Endothelial cell of umbilical vein (primary cell): Measurements from ENCODE around the gene MRO. TPM values are rescaled to one million over a fixed set of nuclear protein-coding genes. Genes with fewer than 3 reads are reported as not detected.

Experiments
- BruUV-seq: library from RNA; stranded (reverse); fragments of 400-500 nt; replicated peaks from 2 replicates; lab custom pipeline; 2021; lab: Mats Ljungman, UMichigan
- CTCF ChIA-PET: fragments of 300-600, 350-600 bp; sonication (Branson Sonifier 250); formaldehyde crosslinking; loops from one replicate; lab custom pipeline; 2021; ENCODE audit warnings: antibody characterized with exemption, inconsistent platforms; lab: Charles Lee
- POLR2A ChIA-PET: fragments of 300-600, 350-600 bp; sonication (Branson Sonifier 250); formaldehyde crosslinking; loops from one replicate; lab custom pipeline; 2021; ENCODE audit warnings: antibody characterized with exemption, inconsistent platforms; lab: Charles Lee
- DNase-seq: peaks from one replicate; pipeline ENCODE4 v3.0.0-alpha.2; 2011; ENCODE audit warnings: low read depth, low spot score
- FAIRE-seq: peaks from 2 replicates; lab custom pipeline; 2011; peaks lifted over from hg19 to GRCh38; lab: Jason Lieb, UNC
- H2AFZ ChIP-seq: 2 replicates; pipeline ENCODE4 v1.6.0; 2012; ENCODE audit warnings: low read depth, low read length, control low read depth, inconsistent platforms
- H3K27ac ChIP-seq: 2 replicates; pipeline ENCODE4 v1.5.1; 2011; ENCODE audit warnings: low read depth, mild to moderate bottlenecking, control low read depth, low read length, moderate library complexity; ENCODE audit not compliant: insufficient read depth
- H3K27me3 ChIP-seq, 2 experiments: 2 replicates each; pipeline versions ENCODE4 v1.6.0 to v1.6.1; 2011; ENCODE audit warnings: low read length in 2 of 2, mixed read lengths in 1 of 2; ENCODE audit not compliant: control insufficient read depth in 2 of 2, insufficient read depth in 2 of 2
- H3K36me3 ChIP-seq, 2 experiments: 2 replicates in 1 of 2; 3 replicates in 1 of 2; pipeline ENCODE4 v1.5.1; 2011; ENCODE audit warnings: low read length in 2 of 2, mild to moderate bottlenecking in 1 of 2, moderate library complexity in 1 of 2; ENCODE audit not compliant: control insufficient read depth in 2 of 2, insufficient read depth in 2 of 2; ENCODE audit errors: extremely low read depth in 1 of 2
- H3K4me1 ChIP-seq: 3 replicates; pipeline ENCODE4 v1.5.1; 2011; ENCODE audit warnings: mild to moderate bottlenecking, low read length; ENCODE audit not compliant: control insufficient read depth, insufficient read depth; ENCODE audit errors: extremely low read depth
- H3K4me2 ChIP-seq: 2 replicates; pipeline ENCODE4 v1.6.1; 2011; ENCODE audit warnings: low read length, control low read depth, mixed read lengths; ENCODE audit not compliant: insufficient read depth
- H3K4me3 ChIP-seq, 3 experiments: fragments of 200-600 bp in 1 of 3; sonication (generic), shearing (Covaris generic) in 1 of 3; replicated peaks in 1 of 3; 2 replicates each; pipeline ENCODE4 v1.5.1; 2011 to 2016; ENCODE audit warnings: control low read depth in 3 of 3, low read length in 3 of 3, mild to moderate bottlenecking in 2 of 3, inconsistent platforms in 1 of 3, low read depth in 1 of 3, moderate library complexity in 1 of 3; ENCODE audit not compliant: insufficient read depth in 1 of 3
- H3K79me2 ChIP-seq: 2 replicates; pipeline ENCODE4 v1.6.0; 2012; ENCODE audit warnings: low read length, inconsistent platforms; ENCODE audit not compliant: control insufficient read depth, insufficient read depth
- H3K9ac ChIP-seq: replicated peaks from 2 replicates; pipeline ENCODE3; 2011; ENCODE audit warnings: low read length, control low read depth; ENCODE audit not compliant: insufficient read depth; ENCODE audit errors: extremely low read depth
- H3K9me1 ChIP-seq: replicated peaks from 3 replicates; pipeline ENCODE4 v1.6.0; 2011; ENCODE audit warnings: mild to moderate bottlenecking, low read length; ENCODE audit not compliant: control insufficient read depth, insufficient read depth; ENCODE audit errors: extremely low read depth
- H3K9me3 ChIP-seq: replicated peaks from 2 replicates; pipeline ENCODE4 v1.5.1; 2012; ENCODE audit warnings: low read length, inconsistent platforms; ENCODE audit not compliant: control insufficient read depth, insufficient read depth
- H4K20me1 ChIP-seq: replicated peaks from 2 replicates; pipeline ENCODE3; 2011; ENCODE audit warnings: mild to moderate bottlenecking, low read length; ENCODE audit not compliant: control insufficient read depth, insufficient read depth; ENCODE audit errors: extremely low read depth
- EZH2 ChIP-seq: IDR thresholded peaks from 2 replicates; pipeline ENCODE4 v1.6.1; 2012; ENCODE audit warnings: borderline replicate concordance, low read depth, mild to moderate bottlenecking, moderate library complexity, low read length, inconsistent platforms; ENCODE audit not compliant: severe bottlenecking
- FOS ChIP-seq: IDR thresholded peaks from 2 replicates; pipeline ENCODE4 v1.6.1; 2011; ENCODE audit warnings: mild to moderate bottlenecking, low read length, moderate library complexity, borderline replicate concordance; ENCODE audit not compliant: insufficient read depth
- JUN ChIP-seq: IDR thresholded peaks from 2 replicates; pipeline ENCODE4 v1.6.1; 2011; ENCODE audit warnings: borderline replicate concordance, low read depth; ENCODE audit not compliant: insufficient read length, insufficient read depth
- MYC ChIP-seq: IDR thresholded peaks from one replicate; pipeline ENCODE4 v1.6.1; 2011; ENCODE audit warnings: mild to moderate bottlenecking, low read depth, low read length
- dilution Hi-C: fragments of 300-500 bp; cut with MboI; formaldehyde crosslinking; loops from one replicate; pipeline ENCODE4 v1.15.0; 2019; ENCODE audit warnings: low sequenced_read_pairs; ENCODE audit not compliant: extremely low pct_ligation_motif_present
- intact Hi-C: fragments of 100-400 bp; cut with micrococcal nuclease; formaldehyde crosslinking; loops from one replicate; pipeline ENCODE4 v1.10.0; 2022
- polyA plus RNA-seq, 4 experiments: library from polyadenylated mRNA; depleted of rRNA in 3 of 4; stranded (reverse) in 3 of 4; unstranded in 1 of 4; fragments of >200 nt; gene quantifications; 2 replicates each; pipeline versions ENCODE4 v1.2.1 to v1.2.3, GENCODE V29; 2011 to 2012; ENCODE audit warnings: missing spikeins in 1 of 4
- total RNA-seq: library from RNA; stranded (reverse); gene quantifications from 2 replicates; pipeline ENCODE4 v1.2.3, GENCODE V29; 2021
- TF ChIP-seq, protein P1 (sequence below), 2 donors: IDR thresholded peaks; 1 replicate in 1 of 2; 2 replicates in 1 of 2; pipeline ENCODE4 v1.5.1; 2011; ENCODE audit warnings: low read length in 2 of 2, mild to moderate bottlenecking in 2 of 2, moderate library complexity in 2 of 2, control low read depth in 1 of 2, inconsistent platforms in 1 of 2, low read depth in 1 of 2; ENCODE audit not compliant: insufficient read depth in 1 of 2; ENCODE audit errors: extremely low read depth in 1 of 2

Gene MRO
- total and polyA plus RNA-seq, 2 donors (not counting 3 experiments of a cell fraction or from before 2014, with no cell fraction given), result not detected

DNA sequence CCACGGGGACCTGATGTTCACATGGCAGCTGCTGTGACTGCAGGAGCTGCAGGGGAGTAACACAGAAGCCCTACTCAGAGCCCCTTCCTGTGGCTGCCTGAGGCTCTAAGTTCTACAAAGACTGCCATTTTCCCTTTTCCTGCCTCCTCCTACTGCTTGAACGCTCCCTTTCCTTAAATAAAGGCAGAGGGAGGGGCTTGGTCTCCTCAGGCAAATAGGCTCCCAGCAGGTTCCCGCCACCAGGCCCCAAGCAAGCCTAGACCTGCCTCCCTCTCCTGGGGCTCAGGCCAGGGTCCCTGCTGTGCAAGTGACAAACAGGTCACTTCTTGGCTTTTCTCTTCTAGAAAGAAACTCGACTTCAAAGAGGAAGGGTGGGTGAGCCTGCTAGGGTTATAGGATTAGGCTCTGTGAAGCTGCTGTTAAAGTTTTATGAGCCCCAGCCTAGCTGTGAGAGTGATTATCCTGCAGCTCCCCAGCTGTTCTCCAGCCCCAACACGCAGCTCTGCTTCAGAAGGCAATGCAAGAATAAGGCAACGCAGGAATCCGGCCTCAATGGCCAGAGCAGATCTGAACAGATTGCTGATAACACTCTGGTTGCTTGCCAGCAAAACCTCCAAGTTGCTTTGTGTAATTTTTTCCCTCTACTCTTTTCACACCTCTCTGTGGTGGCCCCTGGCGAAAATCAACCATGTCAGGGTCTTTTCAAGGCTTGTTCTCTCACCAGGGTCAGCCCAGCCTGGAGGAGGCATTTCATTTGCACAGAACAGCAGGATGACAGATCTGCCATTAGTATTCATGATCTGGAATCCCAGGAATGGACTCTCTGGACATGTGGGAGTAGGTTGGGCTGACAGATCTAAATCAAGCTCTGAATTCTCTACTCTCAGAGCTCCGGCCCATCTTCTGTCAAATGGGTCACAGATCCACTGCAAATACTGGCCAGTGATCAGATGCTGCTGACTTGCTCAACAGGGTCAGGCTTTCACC is 71.3 kb downstream of the MRO start:
- ChIA-PET CTCF (no interaction called here), POLR2A (no interaction called here)
- no peaks in the 10 kb centered on the region for H3K9me3 ChIP-seq
- FAIRE-seq, result no peak
- no peaks in the 10 kb centered on the region for H3K4me1 ChIP-seq
- no peak overlapping the region for H3K27ac ChIP-seq
- no peak overlapping the region for H3K4me3 ChIP-seq
- dilution Hi-C loops, result no loop called here
- no peaks in the 10 kb centered on the region for H3K9me1 ChIP-seq
- intact Hi-C loops, result no loop called here
- TF ChIP-seq, protein P1, sequence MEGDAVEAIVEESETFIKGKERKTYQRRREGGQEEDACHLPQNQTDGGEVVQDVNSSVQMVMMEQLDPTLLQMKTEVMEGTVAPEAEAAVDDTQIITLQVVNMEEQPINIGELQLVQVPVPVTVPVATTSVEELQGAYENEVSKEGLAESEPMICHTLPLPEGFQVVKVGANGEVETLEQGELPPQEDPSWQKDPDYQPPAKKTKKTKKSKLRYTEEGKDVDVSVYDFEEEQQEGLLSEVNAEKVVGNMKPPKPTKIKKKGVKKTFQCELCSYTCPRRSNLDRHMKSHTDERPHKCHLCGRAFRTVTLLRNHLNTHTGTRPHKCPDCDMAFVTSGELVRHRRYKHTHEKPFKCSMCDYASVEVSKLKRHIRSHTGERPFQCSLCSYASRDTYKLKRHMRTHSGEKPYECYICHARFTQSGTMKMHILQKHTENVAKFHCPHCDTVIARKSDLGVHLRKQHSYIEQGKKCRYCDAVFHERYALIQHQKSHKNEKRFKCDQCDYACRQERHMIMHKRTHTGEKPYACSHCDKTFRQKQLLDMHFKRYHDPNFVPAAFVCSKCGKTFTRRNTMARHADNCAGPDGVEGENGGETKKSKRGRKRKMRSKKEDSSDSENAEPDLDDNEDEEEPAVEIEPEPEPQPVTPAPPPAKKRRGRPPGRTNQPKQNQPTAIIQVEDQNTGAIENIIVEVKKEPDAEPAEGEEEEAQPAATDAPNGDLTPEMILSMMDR (IDR thresholded peaks at IDR 0.05; ENCODE audit: extremely low read depth in 1 of 2, insufficient read depth in 1 of 2, low read depth in 1 of 2, low read length in 2 of 2), result no peak
- no peak for TF ChIP-seq MYC
- TF ChIP-seq JUN, result no peak
- no peak for TF ChIP-seq EZH2
- TF ChIP-seq FOS, result no peak
- BruUV-seq, result no TSS peak
- no peaks in the 10 kb centered on the region for H3K27me3 ChIP-seq
- H3K36me3 ChIP-seq, result no peaks in the 10 kb centered on the region
- H3K4me2 ChIP-seq, result no peak overlapping the region
- H3K9ac ChIP-seq, result no peak overlapping the region
- no peak overlapping the region for H2AFZ ChIP-seq
- no peaks in the 10 kb centered on the region for H4K20me1 ChIP-seq
- no peaks in the 10 kb centered on the region for H3K79me2 ChIP-seq
- DNase-seq, result no peak
